Measurements from ENCODE around the gene JTB. TPM values are rescaled to one million over a fixed set of nuclear protein-coding genes. Genes with fewer than 3 reads are reported as not detected.

Gene JTB
- total RNA-seq, 1 experiment from 2014 or later = 134 TPM

DNA sequence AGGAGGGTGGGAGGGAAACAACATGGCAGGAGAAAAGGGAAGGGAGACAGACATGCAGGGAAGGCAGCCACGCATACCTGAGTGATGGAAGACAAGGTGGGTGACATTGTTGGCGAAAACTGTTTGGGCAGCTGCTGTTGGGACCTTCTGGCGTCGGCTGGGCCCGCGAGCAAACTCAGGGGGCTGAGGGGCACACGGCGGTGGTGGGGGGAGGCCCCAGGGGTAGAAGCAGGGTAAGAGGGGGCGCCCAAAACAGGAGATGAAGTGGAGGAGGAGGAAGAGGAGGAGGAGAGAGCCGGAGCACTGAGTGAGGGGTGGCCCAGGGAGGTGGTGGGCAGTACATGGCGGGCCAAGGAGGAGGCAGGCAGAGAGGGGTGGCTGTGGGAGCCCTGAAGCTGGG is 26.3 kb downstream of the JTB start:
- CTCF ChIA-PET = no interaction called here
- intact Hi-C loops (cut with micrococcal nuclease; ENCODE audit: unreplicated experiment) (no loop called here), in situ Hi-C loops (cut with HindIII; ENCODE audit: low pct_unique_long_range_greater_than_20kb, low sequenced_read_pairs) (no loop called here)
- ATAC-seq = no peak
- Histone ChIP-seq H3K36me3 (ENCODE audit: control insufficient read depth, insufficient read depth, low read length) (peaks cover 3% of the 10 kb centered on the region), H3K4me3 (ENCODE audit: low read depth in 2 of 2, low read length in 2 of 2) (no peak overlapping the region), H3K27me3 (ENCODE audit: control insufficient read depth, insufficient read depth, low read length) (no peaks in the 10 kb centered on the region), H3K27ac (ENCODE audit: low read length) (no peak overlapping the region), H3K4me1 (ENCODE audit: control insufficient read depth, insufficient read depth, low read length) (peaks cover 10% of the 10 kb centered on the region), H3K9me3 (ENCODE audit: control insufficient read depth, insufficient read depth, low read depth, low read length) (no peaks in the 10 kb centered on the region)
- DNase-seq (ENCODE audit: low read depth, low spot score) = no peak
- TF ChIP-seq TCF7L2 (IDR thresholded peaks at IDR 0.05; ENCODE audit: low read depth, low read length) (no peak), SIN3A (IDR thresholded peaks at IDR 0.05; ENCODE audit: borderline replicate concordance, insufficient read depth, low read depth, low read length) (no peak), CTCF (IDR thresholded peaks at IDR 0.05) (no peak), POLR2AphosphoS5 (IDR thresholded peaks at IDR 0.05; ENCODE audit: low read depth, low read length) (no peak), REST (IDR thresholded peaks at IDR 0.05; ENCODE audit: insufficient read depth in 1 of 2, low read depth in 2 of 2, low read length in 1 of 2) (no peak)
- BruUV-seq (replicated peaks) = no TSS peak
- POLR2A ChIA-PET = no interaction called here

GRCh38 chr1:153946622-153947241 is 30.7 kb downstream of the JTB start, which contains the start of gene DENND4B:
DENND4B (minus strand) TSS chr1:153946718; CDS start chr1:153944374, 2,344 bp downstream.
- Histone ChIP-seq H3K4me1 (ENCODE audit: control insufficient read depth, insufficient read depth, low read length) (peaks cover 14% of the 10 kb centered on the region), H3K9me3 (ENCODE audit: control insufficient read depth, insufficient read depth, low read depth, low read length) (no peaks in the 10 kb centered on the region), H3K36me3 (ENCODE audit: control insufficient read depth, insufficient read depth, low read length) (no peaks in the 10 kb centered on the region; the same call in none of the 2 replicates), H3K27me3 (ENCODE audit: control insufficient read depth, insufficient read depth, low read length) (no peaks in the 10 kb centered on the region), H3K4me3 (ENCODE audit: low read depth in 2 of 2, low read length in 2 of 2) (peak within 1 kb of the TSS; percentile 77 to 78), H3K27ac (ENCODE audit: low read length) (peak within 1 kb of the TSS; percentile 78)
- TF ChIP-seq TCF7L2 (IDR thresholded peaks at IDR 0.05; ENCODE audit: low read depth, low read length) (no peak), POLR2AphosphoS5 (IDR thresholded peaks at IDR 0.05; ENCODE audit: low read depth, low read length) (peak; percentile 45; the same call in 1 of the 2 replicates), CTCF (IDR thresholded peaks at IDR 0.05) (peak; percentile 99)
- BruUV-seq (replicated peaks) = no TSS peak
- no peak for DNase-seq (ENCODE audit: low read depth, low spot score)
- peak; percentile 95 for ATAC-seq
- intact Hi-C loops (cut with micrococcal nuclease; ENCODE audit: unreplicated experiment) = no loop called here
- CTCF ChIA-PET = interaction anchor here (0.5 to 1.1 kb wide), 11 partner anchors 18 to 1303 kb away, joined by 3 to 12 read pairs (median 5); partner anchors contain the start of gene GATAD2B
- POLR2A ChIA-PET = interaction anchor here (0.6 to 0.7 kb wide), 2 partner anchors 12 to 50 kb away, joined by 3 to 8 read pairs; no protein-coding TSS in a partner anchor
- in situ Hi-C loops (cut with HindIII; ENCODE audit: low pct_unique_long_range_greater_than_20kb, low sequenced_read_pairs) = no loop called here
